GM12865 (cell line): ENCODE results near the gene WDR41.

Experiments used
- DNase-seq: peaks from one replicate; pipeline ENCODE4 v3.0.0; 2010; ENCODE audit warnings: low read depth
- H3K4me3 ChIP-seq: 2 replicates; pipeline ENCODE4 v1.5.1; 2011; ENCODE audit warnings: mild to moderate bottlenecking, low read depth, low read length, control low read depth
- CTCF ChIP-seq: IDR thresholded peaks from 2 replicates; pipeline ENCODE4 v1.5.1; 2011; ENCODE audit warnings: low read length, control low read depth, low read depth, inconsistent platforms; ENCODE audit not compliant: insufficient read depth; ENCODE audit errors: missing control alignments

The WDR41 gene

GRCh38 chr5:77463905-77464304 lies 28.2 kb downstream of the WDR41 start:
- H3K4me3 ChIP-seq: no peak overlapping the region
- TF ChIP-seq CTCF: no peak
- DNase-seq: no peak

GRCh38 chr5:77461287-77461686 lies 30.8 kb downstream of the WDR41 start:
- TF ChIP-seq CTCF: no peak
- DNase-seq: no peak
- H3K4me3 ChIP-seq: no peak overlapping the region

- DNase-seq: no peak
- TF ChIP-seq CTCF: no peak
- no peak overlapping the region for H3K4me3 ChIP-seq
Measured at GRCh38 chr5:77454123-77454522, 38.0 kb downstream of the WDR41 start.

GRCh38 chr5:77452351-77452750 lies 39.8 kb downstream of the WDR41 start:
- DNase-seq: no peak

GRCh38 chr5:77449981-77450380 lies 42.1 kb downstream of the WDR41 start:
- no peak for TF ChIP-seq CTCF
- no peak for DNase-seq
- no peak overlapping the region for H3K4me3 ChIP-seq

More at GRCh38 chr5:77452351-77452750, 39.8 kb downstream of the WDR41 start:
- no peak overlapping the region for H3K4me3 ChIP-seq
- no peak for TF ChIP-seq CTCF

- H3K4me3 ChIP-seq: no peak overlapping the region
- no peak for DNase-seq
- TF ChIP-seq CTCF: no peak
Measured at GRCh38 chr5:77449277-77449676, 42.8 kb downstream of the WDR41 start.

- no peak for DNase-seq
- no peak overlapping the region for H3K4me3 ChIP-seq
- TF ChIP-seq CTCF: no peak
Measured at GRCh38 chr5:77448831-77449230, 43.3 kb downstream of the WDR41 start.
